Right renal pelvis (tissue), 4 donors: Measurements from ENCODE around the gene TLDC2. TPM values are rescaled to one million over a fixed set of nuclear protein-coding genes. Genes with fewer than 3 reads are reported as not detected.

Experiments
- DNase-seq, 4 donors: peaks; one replicate each; pipeline ENCODE4 v3.0.0-alpha.2; 2013; ENCODE audit warnings: low read depth in 4 of 4, low spot score in 3 of 4, missing footprints in 1 of 4
- polyA plus RNA-seq, 4 donors: library from polyadenylated mRNA; unstranded; fragments of 120-200 nt; gene quantifications; one replicate each; pipeline ENCODE4 v1.2.1, GENCODE V29; 2013; ENCODE audit not compliant: insufficient read length in 4 of 4

Gene TLDC2
- polyA plus RNA-seq, 4 donors, result 1.6 to 5.5 (median 3.5) TPM

- DNase-seq, result no peak
Measured at GRCh38 chr20:36849333-36850065, 26.4 kb upstream of the TLDC2 start.

GRCh38 chr20:36850759-36851158, 25.2 kb upstream of the TLDC2 start:
- no peak for DNase-seq

- DNase-seq, result no peak
Measured at GRCh38 chr20:36851490-36851889, 24.4 kb upstream of the TLDC2 start.

- DNase-seq, result no peak
Measured at GRCh38 chr20:36852187-36852586, 23.8 kb upstream of the TLDC2 start.

- no peak for DNase-seq
Measured at GRCh38 chr20:36854348-36855240, 21.3 kb upstream of the TLDC2 start.

GRCh38 chr20:36855241-36855657, 20.7 kb upstream of the TLDC2 start:
- DNase-seq, result no peak

GRCh38 chr20:36856195-36856594, 19.7 kb upstream of the TLDC2 start:
- DNase-seq, result no peak

GRCh38 chr20:36856691-36857635, 19.0 kb upstream of the TLDC2 start:
- DNase-seq, result no peak

GRCh38 chr20:36859282-36859555, 16.7 kb upstream of the TLDC2 start:
- DNase-seq, result no peak

- DNase-seq, result no peak
Measured at GRCh38 chr20:36859700-36860330, 16.1 kb upstream of the TLDC2 start.

GRCh38 chr20:36860339-36860738, 15.6 kb upstream of the TLDC2 start:
- DNase-seq, result no peak

GRCh38 chr20:36860811-36861624, 14.9 kb upstream of the TLDC2 start:
- no peak for DNase-seq

GRCh38 chr20:36861625-36861874, 14.4 kb upstream of the TLDC2 start:
- no peak for DNase-seq

GRCh38 chr20:36861875-36862801, 13.8 kb upstream of the TLDC2 start:
- DNase-seq, result peak in 2 of 4 donors; percentile 60 to 63

- no peak for DNase-seq
Measured at GRCh38 chr20:36862857-36863668, 12.9 kb upstream of the TLDC2 start.

- DNase-seq, result no peak
Measured at GRCh38 chr20:36865076-36865860, 10.7 kb upstream of the TLDC2 start.

- no peak for DNase-seq
Measured at GRCh38 chr20:36865861-36866149, 10.1 kb upstream of the TLDC2 start.
